ENCODE data around the gene GAS5.

- no peak for TF ChIP-seq CTCF (IDR thresholded peaks at IDR 0.05)
- no peak for TF ChIP-seq POLR2A (IDR thresholded peaks at IDR 0.05)
These were observed 14.7 kb downstream of the GAS5 start for GRCh38 chr1:173853074-173853473.

Measured in Peyer's patch (tissue), 4 donors.